WI38 (cell line): ENCODE results near the gene NAA10.

Experiments used
- H3K4me3 ChIP-seq: 2 replicates; pipeline ENCODE4 v1.5.1; 2011; ENCODE audit warnings: low read depth, mild to moderate bottlenecking, control low read depth, low read length
- TF ChIP-seq, protein P1 (sequence below): IDR thresholded peaks from 2 replicates; pipeline ENCODE4 v1.5.1; 2012; ENCODE audit warnings: low read depth, mild to moderate bottlenecking, control low read depth, low read length

NAA10 gene

DNA sequence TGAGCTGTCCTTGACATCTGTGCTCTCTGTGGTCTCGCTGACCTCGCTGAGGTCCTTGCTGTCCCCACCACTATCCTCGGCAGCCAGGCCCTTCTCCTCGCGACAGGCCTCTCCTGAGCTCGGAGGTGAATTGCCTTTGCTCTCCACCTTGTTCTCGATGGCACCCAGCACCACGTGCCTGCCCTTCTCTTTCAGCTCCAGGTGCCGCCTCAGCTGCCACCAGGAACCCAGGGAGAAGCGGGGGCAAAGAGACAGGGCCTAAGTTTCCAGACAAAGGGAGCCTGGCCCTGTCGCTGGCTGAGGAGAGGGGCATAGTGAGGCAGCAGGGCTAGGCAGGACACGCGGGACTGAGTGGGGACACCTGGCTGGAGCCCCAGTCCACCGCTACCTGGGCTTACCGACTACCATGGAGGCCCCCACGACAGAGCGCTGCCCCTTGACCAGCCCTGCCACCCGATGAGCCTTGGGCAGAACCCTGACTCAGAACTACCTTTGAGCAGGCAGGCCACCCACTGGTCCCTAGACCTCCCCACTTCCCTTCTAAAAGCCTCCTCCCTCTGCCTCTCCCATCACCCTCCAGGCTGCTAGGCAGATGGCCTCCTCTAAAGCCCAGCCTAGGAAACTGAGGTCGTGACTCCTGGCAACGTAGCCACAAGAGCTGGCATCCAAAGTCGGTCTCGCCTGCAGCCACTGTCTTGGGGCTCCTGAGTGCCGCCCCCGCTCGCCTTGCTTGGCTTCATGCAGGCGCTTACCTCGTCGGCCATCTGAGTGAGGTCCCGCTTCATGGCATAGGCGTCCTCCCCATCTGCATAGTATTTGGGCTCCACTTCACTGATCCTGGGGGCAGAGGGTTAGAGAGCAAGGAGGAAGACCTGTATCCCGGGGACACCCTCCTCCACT is 4.6 kb downstream of the NAA10 start:
- H3K4me3 ChIP-seq, result no peak overlapping the region
- TF ChIP-seq, protein P1, sequence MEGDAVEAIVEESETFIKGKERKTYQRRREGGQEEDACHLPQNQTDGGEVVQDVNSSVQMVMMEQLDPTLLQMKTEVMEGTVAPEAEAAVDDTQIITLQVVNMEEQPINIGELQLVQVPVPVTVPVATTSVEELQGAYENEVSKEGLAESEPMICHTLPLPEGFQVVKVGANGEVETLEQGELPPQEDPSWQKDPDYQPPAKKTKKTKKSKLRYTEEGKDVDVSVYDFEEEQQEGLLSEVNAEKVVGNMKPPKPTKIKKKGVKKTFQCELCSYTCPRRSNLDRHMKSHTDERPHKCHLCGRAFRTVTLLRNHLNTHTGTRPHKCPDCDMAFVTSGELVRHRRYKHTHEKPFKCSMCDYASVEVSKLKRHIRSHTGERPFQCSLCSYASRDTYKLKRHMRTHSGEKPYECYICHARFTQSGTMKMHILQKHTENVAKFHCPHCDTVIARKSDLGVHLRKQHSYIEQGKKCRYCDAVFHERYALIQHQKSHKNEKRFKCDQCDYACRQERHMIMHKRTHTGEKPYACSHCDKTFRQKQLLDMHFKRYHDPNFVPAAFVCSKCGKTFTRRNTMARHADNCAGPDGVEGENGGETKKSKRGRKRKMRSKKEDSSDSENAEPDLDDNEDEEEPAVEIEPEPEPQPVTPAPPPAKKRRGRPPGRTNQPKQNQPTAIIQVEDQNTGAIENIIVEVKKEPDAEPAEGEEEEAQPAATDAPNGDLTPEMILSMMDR, result no peak

DNA sequence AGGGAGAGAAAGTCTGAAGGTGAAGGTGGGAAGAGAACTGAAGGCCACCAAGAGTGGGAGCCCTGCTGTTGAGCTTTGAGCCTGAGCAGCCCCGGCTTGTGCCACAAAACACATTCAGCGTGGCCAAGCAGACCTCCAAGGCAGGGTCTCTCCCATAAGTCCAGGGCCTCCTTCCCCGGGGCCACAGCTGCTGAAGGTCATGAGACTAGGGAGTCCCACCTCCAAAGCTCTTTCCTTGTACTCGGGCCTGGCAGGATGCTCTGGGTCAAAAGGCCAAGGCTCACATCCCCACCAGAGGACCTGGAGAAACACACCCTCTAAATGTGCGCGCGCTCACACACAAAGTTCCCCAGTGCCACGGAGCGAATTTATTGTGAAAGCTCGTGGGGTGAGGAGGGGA is 5.3 kb downstream of the NAA10 start:
- TF ChIP-seq, protein P1, result no peak
- H3K4me3 ChIP-seq, result no peak overlapping the region

DNA sequence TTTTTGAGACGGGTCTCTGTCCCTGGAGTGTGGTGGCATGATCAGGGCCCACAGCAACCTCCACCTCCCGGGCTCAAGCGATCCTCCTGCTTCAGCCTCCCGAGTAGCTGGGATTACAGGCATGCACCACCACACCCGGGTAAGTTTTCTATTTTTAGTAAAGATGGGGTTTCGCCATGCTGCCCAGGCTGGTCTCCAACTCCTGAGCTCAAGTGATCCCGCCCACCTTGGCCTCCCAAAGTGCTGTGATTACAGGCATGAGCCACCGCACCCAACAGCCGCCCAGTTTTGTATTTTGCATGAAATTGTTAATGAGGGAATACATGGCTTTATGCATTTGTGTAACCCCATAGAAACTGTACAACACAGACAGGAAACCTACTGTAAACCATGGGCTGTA is 6.0 kb downstream of the NAA10 start:
- TF ChIP-seq, protein P1, result no peak
- H3K4me3 ChIP-seq, result no peak overlapping the region

DNA sequence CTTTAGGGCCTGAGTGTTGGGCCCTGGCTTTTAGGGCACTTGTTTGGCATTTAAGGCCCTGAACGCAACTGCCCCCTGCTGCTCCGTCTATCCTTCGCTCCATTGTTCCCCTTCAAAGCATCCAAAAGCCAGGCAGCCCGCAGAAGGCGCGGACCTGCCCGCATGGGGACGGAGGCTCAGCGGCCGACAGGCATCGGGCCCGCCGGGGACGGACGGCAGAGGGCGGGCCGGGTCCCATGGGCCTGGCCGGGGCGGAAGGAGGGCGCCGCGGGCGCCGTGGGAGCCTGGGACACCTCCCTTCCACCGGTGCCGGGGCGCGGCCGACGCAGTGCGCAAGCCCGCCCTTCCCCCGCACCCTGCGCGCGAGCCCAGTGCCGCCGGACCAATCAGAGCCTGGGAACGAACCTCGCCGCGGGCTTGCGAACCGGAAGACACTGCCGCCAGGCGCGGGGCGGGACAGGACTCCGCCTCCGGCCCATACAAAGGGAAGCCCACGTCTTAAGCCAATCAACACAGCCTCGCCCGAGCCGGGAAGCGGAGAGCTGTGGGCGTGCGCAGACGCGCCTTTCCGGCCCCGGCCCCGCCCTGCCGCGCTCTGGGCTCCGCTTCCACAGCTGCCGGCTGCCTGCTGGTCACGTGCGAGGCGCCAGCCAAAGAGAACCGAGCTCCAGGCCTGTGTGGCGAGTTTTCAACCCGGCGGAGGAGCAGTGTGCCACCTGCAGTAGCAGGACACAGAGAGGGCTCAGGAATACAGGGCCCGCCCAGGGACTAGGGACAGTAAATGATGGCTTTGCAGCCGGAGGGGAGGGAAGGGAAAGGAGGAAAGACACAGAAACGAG is 6.7 kb downstream of the NAA10 start:
- H3K4me3 ChIP-seq, result peak overlapping the region; percentile 65
- TF ChIP-seq, protein P1, result no peak

DNA sequence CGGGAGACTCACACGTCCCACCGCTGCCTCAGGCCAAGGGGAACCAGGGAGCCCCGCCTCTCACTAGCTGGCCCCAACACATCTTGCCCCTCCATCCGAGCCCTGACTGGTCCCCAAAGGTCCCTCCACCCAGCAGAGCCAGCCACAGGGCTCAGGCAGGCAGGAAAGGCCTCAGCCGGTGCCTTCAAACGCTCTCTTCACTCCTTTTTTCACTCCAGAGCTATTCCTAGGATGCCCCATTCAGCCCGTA is 7.2 kb downstream of the NAA10 start:
- TF ChIP-seq, protein P1, result no peak
- peak overlapping the region; percentile 65 for H3K4me3 ChIP-seq

DNA sequence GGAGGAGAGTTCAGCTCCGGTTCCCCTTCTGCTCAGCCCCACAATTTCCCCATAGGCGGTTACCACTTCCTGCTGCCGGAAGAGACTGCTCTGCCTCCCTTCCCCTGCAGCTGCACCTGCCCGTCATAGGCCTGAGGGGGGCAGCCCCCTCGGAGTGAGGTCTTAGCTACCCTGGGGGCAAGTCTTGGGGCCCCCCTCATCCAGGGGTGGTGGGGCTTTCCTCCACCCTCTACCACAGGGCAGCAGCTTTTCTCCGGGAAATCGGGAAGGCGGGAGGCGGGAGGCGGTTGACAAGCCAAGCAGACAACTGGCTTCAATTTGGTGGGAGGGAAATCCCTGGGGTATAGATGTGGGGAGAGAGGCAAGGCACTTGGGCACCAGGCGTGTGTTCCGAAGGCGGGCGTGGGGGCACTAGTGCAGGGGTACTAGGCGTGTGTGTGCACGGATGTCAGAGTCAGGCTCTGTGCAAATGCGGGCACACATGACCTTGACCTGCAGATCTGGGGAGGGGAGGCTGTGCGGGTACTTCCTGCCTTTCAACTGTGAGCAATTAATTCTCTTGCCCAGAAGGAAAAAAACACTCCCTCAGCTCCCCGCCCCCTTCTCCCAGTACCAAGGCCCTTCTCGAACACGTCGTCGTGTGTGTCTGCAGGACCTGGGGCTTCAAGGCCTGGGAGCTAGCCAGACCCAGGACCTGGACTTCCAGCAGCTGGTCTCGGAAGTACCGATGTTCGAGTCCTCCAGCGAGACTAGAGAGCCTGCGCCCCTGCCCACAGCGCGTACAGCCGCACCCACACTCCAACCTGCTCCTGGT is 7.8 kb downstream of the NAA10 start:
- TF ChIP-seq, protein P1, result no peak
- H3K4me3 ChIP-seq, result peak overlapping the region; percentile 65
